Osteocyte (in vitro differentiated cells): ENCODE measurements around the gene CRTC3. TPM values are rescaled to one million over a fixed set of nuclear protein-coding genes. Genes with fewer than 3 reads are reported as not detected.

ENCODE experiments used
- DNase-seq: peaks from one replicate; pipeline ENCODE4 v3.0.0; 2021; ENCODE audit warnings: mixed read lengths; ENCODE audit not compliant: unreplicated experiment; ENCODE audit errors: extremely low spot score
- H3K27ac Mint-ChIP-seq: one replicate; pipeline ENCODE4 v1.8.0; 2021; ENCODE audit warnings: mild to moderate bottlenecking, mixed read lengths; ENCODE audit not compliant: unreplicated experiment
- H3K27me3 Mint-ChIP-seq: one replicate; pipeline ENCODE4 v1.8.0; 2021; ENCODE audit warnings: mixed read lengths; ENCODE audit not compliant: unreplicated experiment
- H3K36me3 Mint-ChIP-seq: one replicate; pipeline ENCODE4 v1.8.0; 2021; ENCODE audit warnings: mixed read lengths; ENCODE audit not compliant: unreplicated experiment
- H3K4me1 Mint-ChIP-seq: one replicate; pipeline ENCODE4 v1.8.0; 2021; ENCODE audit warnings: mixed read lengths; ENCODE audit not compliant: unreplicated experiment
- H3K4me3 Mint-ChIP-seq: one replicate; pipeline ENCODE4 v1.8.0; 2021; ENCODE audit warnings: mild to moderate bottlenecking, moderate library complexity, mixed read lengths; ENCODE audit not compliant: unreplicated experiment
- H3K9me3 Mint-ChIP-seq: one replicate; pipeline ENCODE4 v1.8.0; 2021; ENCODE audit warnings: mixed read lengths; ENCODE audit not compliant: unreplicated experiment
- CTCF ChIP-seq: fragments of 200-600 bp; sonication (generic); IDR thresholded peaks from 2 replicates; pipeline ENCODE4 v1.5.0; 2021; ENCODE audit warnings: antibody characterized with exemption, mild to moderate bottlenecking, moderate library complexity
- total RNA-seq: library from RNA; stranded (reverse); gene quantifications from 2 replicates; pipeline ENCODE4 v1.2.1, GENCODE V29; 2021

Gene CRTC3
- total RNA-seq, 1 donor from 2014 or later: 48.6 TPM

- peak overlapping the region; percentile 0 for H3K27ac Mint-ChIP-seq
These were observed 160.9 kb downstream of the CRTC3 start for GRCh38 chr15:90690585-90690984.

GRCh38 chr15:90691369-90691768 lies 161.6 kb downstream of the CRTC3 start:
- no peak for DNase-seq
- TF ChIP-seq CTCF: no peak
- Mint-ChIP-seq H3K4me1 (no peaks in the 10 kb centered on the region), H3K27me3 (no peaks in the 10 kb centered on the region), H3K36me3 (peaks cover 1% of the 10 kb centered on the region), H3K4me3 (no peak overlapping the region), H3K9me3 (no peaks in the 10 kb centered on the region), H3K27ac (no peak overlapping the region)

More at GRCh38 chr15:90690585-90690984, 160.9 kb downstream of the CRTC3 start:
- no peak for TF ChIP-seq CTCF
- Mint-ChIP-seq H3K9me3 (no peaks in the 10 kb centered on the region), H3K27me3 (no peaks in the 10 kb centered on the region), H3K4me1 (no peaks in the 10 kb centered on the region), H3K4me3 (no peak overlapping the region), H3K36me3 (peaks cover 1% of the 10 kb centered on the region)
- DNase-seq: no peak

GRCh38 chr15:90691982-90692773 lies 162.5 kb downstream of the CRTC3 start:
- Mint-ChIP-seq H3K4me1 (no peaks in the 10 kb centered on the region), H3K9me3 (no peaks in the 10 kb centered on the region), H3K27ac (no peak overlapping the region), H3K27me3 (no peaks in the 10 kb centered on the region), H3K4me3 (no peak overlapping the region), H3K36me3 (peaks cover 1% of the 10 kb centered on the region)
- no peak for DNase-seq
- no peak for TF ChIP-seq CTCF

Other genes starting within 250 kb of the CRTC3 start
- 1.6 and 3.1 TPM in 2 replicates for gene ZNF774, start 177.6 kb upstream of the CRTC3 start, total RNA-seq
- gene IQGAP1, start 141.7 kb upstream of the CRTC3 start, total RNA-seq: 178 TPM in 2 replicates
- 2.7 and 5.0 TPM in 2 replicates for gene BLM, start 187.4 kb downstream of the CRTC3 start, total RNA-seq